Measurements from ENCODE around the gene SZT2.

SZT2 gene

DNA sequence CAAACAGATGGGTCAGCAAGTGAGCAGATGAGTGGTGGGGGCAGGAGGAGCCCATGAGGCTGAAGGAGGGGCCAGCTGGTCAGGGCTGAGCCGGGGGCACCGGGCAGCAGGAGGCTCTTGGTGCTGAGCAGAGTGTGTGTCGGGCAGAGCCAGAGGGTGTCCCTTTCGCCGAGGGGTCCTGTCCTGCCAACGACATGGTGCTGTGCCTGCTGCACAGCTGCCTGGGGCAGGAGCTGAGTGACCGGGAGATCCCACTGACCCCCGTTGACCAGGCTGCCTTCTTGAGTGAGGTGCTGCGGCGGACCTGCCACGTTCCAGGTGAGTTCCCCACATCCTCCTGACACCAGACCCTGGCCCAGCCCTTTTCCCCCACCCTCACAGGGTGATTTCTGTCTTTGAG, 36.5 kb downstream of the SZT2 start:
- no peak for DNase-seq

DNA sequence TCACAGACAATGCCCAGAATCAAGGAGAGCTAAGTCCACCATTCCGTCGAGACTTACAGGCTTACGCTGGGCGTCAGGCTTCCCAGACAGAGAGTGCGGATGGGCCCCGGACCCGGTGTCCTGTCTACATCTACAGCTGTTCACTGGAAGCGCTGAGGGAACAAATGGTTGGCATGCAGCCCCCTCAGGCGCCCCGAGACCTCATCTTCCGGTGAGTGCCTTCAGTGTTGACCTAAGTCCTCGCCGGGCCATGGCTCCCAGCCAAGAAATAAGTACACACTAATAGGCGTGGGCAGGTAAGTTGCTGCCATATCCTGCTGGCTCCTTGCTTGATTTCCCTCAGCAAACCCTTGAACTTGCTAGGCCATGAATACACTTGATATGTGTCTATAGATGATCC, 37.8 kb downstream of the SZT2 start:
- no peak for DNase-seq

DNA sequence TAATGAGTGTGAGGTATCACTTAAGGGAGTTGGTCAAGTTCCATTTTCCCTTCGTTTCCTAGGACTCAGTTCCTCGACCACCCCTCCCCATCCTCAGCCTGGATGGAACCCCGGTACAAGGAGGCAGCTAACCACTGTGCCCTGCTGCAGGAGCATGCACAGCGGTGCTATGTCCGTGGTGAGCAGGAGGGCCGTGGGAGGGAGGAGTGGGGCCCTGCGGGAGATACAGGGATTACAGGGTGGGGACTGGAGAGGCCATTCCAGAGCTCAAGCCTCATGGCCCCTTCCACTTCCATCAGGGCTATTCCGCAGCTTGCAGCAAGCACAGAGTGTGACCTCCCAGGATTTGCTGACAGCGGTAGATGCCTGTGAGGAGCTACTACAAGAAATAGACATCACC, 38.2 kb downstream of the SZT2 start:
- DNase-seq = no peak

DNA sequence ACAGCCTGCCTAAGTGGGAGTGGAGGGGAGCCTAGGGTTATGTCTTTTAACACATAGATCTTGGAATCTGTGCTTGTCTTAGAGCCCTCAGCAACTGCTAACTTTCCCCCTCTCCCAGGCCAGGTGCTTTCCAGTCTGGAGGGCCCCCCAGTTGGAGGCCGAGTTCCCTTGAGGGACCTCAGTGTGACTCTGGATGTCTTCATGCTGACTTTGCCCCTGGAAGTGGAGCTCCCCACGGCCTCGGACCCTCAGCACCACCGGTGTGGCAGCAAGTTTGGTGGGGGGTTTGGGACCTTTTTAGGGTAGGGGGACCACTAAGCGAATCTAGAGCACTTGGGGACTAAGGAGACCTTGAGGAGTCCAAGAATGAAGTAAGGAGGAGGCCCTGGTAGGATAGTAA, 41.1 kb downstream of the SZT2 start:
- DNase-seq = no peak

DNA sequence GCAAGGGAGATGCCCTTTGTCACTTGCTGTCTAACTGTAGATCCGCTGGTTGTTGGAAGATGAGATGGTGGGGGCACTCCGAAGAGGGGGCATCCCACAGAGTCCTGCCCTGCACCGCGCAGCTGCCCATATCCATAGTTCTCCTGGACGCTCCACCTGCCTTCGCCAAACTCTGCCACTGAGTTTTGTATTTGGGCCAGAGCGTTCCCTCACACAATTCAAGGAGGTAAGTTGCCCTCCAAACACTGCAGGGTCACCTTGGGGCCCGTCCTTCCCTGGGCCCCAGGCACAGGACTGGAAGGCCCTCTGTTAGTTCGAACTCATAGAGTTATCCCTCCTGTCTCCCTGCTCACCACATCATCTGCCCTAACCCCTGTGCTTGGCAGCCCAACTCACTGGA, 42.0 kb downstream of the SZT2 start:
- no peak for DNase-seq

DNA sequence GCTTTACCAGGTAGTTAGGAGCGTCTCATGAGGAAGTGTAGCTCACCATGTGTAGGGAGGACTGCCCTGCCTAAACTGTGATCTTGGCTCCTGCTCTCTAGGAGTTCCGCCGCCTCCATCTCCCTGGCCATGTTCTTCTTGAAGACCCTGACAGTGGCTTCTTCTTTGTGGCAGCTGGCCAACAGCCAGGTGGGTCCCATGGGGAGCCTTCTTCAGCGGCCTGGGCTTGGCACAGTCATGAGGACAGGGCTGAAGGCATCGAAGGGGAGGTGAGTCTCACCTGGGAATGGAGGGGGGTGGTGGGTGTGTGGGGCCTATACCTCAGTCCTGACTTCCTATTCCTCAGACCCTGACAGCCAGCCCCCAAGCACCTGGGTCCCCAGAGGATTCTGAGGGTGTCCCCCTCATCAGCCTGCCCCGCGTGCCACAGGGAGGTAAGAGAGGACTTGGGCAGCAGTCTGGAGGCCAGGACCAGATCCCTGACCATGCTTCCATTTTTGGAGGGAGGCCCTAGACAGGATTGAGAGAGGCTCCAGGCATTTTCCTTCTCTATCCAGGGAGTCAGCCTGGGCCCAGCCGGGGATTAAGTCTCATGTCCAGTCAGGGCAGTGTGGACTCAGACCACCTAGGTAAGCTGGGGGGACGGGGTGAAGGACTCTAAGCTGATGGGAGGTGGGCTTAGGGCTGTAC, 42.6 kb downstream of the SZT2 start:
- DNase-seq = no peak

DNA sequence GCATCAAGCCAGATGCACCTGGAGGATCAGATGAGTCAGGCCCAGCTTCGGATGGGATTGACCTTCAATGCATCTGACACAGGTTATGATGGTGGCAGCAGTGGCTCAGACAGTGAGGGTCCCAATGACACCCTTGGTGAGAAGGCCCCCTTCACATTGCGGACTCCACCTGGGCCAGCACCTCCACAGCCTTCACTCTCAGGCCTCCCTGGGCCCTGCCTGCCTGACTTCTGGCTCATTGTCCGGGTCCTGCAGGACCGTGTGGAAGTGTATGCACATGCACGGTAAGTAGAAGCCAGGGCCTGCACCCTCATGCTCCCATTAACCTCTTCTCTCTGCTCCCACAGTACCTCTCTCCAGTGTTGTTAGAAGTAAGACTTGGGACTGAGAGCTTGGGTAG, 43.2 kb downstream of the SZT2 start:
- DNase-seq = no peak

DNA sequence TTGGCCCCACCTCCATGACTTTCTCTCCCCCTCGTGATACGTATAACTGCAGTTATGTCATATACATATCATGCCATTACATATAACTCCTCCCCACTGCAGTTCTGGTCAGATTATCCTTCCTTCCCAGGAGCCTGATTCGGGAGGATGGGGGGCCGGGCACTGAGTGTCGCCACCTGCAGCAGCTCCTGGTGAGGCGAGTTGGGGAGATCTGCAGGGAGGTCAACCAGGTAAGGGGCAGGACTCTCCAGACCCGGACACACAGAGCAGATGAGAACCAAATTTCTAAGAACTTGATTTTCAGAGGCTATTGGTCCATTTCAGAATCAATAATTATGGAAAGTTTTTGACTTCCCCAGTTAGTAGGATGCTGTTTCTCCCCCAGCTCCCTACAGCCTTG, 44.6 kb downstream of the SZT2 start:
- DNase-seq = no peak

DNA sequence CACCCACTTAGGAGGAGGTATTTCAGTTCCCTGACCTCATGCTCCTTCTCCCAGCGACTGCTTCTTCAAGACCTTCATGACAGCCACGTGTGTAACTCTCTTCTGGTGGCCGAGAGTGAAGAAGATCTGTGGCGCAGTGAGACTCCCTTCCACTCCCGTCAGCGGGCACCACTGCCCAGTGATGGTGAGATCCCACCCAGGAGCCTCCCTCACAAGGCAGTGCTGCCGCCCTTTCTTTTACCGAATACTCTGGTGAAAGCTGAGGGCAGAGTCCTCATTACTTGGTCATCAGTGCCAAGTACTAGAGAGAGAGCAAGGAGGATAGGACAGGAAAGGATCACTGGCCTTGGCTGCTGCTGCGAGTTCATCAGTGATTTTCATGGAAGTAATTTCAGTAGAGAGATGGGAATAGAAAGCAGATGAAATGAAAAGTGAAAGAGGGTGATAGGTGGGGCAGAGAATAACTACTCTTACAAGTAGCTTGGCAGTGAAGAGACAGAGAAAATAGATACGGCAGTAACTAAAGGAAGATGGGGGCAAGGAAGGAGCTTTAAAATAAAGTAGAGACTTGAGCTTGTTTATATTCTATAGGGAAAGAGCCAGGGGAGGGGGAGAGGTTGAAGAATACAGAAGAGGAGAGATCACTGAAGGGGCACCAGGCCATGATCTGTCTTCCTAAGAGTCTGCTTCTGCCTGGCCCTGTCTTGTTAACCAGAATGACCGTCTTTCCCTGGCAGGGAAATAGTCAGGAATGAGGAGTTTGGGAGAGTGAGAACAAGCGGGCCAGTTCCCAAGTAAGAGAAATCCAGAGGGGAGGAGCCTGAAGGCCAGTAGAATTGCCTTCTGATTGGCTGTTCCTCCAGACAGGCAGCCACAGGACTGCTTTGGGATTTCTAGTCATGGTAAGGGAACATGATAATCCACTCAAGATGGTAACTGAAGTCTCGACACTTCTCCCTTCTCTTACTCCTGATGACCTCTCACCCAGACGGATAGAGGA, 45.7 kb downstream of the SZT2 start:
- DNase-seq = no peak

DNA sequence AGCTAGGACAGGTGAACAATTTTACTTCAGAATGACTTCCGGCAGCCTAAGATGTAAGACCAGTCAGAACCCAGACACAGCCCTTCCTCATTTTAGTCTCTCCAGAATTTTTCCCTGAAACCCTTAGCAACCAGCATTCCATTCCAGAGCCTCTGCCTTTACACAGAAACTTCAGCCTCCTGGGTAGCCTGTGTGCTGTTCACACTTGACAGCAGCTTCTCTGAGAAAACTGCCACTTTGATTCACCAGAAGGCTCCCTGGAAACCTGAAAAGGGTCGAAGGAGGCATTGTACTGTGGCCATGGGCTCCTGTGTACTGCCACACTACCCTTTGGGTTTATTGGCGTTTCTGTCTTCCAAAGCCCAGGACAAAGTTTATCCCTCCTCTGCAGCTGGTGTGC, 46.7 kb downstream of the SZT2 start:
- DNase-seq = no peak

DNA sequence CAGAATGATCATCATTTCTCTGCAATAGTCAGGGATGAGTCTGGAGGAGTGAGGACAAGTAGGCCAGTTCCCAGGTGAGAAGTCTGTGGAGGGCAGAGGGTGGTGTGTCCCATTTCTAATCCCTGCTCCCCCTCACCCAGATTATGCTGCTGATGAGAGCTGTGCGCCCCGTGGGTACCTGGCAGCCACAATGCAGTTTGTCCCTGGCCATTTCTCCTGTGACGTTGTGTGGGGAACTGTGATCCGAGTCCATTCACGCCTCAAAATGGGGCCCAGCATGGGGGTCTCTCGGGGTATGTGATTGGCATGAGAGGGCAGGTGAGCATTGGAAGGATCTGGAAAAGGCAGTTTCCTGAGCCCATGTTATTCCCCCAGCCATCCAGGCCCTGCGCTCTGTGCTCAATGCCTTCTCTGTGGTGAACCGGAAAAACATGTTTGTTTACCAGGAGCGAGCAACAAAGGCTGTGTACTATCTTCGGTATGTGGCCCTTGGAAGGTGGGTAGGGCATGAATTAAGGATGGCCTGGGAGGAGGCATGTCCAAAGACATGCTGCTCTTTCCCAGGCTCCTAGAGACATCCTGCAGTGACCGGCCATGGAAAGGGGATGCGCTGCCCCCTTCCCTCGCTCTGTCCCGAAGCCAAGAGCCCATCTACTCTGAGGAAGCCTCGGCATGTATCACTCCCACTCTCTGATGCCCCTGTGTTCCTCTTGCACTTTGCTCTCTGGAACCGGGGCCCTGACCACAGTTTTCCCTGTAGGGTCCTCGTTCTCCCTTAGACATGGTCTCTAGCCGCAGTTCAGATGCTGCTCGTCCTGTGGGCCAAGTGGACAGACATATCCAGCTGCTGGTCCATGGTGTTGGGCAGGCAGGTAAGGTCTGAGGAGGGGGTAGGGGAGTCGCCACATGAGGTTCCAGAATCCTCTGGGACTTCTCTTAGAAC, 47.6 kb downstream of the SZT2 start:
- DNase-seq = no peak

DNA sequence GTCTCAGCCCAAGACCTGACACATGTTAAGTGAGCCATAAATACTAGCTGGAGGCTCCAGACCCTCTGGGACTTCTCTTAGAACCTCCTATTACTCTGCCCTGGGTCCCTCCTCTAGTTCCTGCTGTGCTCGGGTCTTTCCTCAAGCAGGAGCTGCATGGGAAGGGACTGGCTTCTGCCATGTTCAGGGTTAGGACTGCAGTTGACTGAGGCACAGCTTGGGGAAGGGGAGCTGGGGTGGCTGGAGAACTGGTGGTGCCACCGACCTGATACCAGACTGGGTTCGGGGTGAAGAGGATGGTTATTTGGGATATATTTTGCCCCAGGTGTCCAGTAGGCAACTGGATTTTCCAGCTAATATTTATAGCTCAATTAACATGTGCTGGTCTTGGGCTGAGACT, 48.3 kb downstream of the SZT2 start:
- DNase-seq = no peak

DNA sequence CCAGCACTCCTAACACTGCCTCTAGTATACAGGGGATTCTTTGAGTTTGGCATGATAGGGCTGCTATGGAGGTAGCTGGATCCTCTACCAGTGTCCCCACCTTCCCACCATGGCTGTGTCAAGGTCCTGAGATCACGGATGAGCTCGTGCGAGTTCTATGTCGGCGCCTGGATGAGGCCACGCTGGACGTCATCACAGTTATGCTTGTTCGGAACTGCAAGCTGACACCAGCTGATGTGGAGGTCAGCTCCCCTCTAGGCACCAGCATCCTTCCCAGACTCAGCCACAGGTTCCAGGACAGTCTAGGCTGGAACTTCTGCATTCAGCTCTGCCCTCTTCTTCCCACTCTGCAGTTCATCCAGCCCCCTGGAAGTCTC, 48.9 kb downstream of the SZT2 start:
- DNase-seq = no peak

DNA sequence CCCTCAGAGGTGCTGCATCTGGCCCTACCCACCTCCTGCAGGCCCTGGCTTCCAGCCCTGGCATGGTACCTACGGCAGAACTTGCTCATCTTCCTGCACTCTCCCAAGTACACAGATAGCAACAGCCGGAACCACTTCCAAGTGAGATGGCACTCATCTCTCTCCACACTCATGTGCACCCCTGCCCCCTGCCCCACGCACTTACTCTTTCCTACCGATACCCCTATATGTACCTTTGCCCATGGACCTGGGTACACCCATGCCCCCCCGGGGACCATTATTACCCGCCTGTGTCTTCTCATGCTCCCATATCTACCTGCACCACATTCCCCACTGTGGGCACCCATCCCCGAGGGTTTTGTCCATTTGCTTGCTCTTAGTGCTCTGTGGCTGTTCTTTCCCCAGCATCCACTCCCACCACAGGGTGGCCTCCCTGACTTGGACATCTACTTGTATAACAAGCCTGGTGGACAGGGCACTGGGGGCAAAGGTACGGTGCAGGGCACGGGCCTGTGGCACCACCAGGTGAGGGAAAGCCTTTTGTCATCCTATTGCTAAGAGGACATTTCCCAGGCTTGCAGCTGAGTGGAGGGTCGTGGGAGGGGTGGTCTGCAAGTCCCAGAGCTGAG, 49.4 kb downstream of the SZT2 start:
- DNase-seq = no peak

DNA sequence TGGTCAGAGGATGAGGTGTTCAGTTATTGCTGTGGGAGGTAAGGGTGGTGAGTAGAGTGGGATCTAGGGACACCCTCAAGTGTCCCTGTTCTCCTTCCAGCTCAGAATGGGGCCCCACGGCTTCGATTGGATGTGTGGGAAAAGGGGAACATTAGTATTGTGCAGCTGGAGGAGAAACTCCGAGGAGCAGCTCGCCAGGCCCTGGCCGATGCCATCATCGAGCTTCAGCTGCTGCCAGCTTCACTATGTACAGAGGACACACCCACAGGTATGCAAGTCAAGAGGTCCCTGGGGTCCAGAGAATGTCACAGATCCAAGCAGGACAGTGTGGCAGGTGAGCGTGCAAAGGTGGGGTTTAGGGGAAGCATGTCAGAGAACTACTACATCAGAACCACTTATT, 50.1 kb downstream of the SZT2 start:
- no peak for DNase-seq

DNA sequence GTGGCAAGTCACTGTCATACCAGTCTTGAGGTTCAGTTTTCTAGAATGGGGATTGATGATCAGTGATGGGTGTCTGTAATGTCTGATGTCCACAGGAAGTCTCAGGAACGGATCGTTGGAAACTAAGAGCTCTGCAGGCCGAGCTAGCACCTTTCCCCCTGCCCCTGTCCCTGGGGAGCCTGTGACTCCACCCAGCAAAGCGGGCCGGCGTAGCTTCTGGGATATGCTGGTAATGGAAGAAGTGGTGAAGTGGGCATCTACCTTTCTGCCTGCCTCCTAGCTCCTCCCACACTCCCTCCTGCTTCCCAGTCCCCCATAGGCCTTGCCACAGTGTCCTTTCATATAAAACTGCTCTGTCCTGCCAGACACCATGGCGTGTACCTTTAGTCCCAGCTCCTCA, 50.7 kb downstream of the SZT2 start:
- no peak for DNase-seq

DNA sequence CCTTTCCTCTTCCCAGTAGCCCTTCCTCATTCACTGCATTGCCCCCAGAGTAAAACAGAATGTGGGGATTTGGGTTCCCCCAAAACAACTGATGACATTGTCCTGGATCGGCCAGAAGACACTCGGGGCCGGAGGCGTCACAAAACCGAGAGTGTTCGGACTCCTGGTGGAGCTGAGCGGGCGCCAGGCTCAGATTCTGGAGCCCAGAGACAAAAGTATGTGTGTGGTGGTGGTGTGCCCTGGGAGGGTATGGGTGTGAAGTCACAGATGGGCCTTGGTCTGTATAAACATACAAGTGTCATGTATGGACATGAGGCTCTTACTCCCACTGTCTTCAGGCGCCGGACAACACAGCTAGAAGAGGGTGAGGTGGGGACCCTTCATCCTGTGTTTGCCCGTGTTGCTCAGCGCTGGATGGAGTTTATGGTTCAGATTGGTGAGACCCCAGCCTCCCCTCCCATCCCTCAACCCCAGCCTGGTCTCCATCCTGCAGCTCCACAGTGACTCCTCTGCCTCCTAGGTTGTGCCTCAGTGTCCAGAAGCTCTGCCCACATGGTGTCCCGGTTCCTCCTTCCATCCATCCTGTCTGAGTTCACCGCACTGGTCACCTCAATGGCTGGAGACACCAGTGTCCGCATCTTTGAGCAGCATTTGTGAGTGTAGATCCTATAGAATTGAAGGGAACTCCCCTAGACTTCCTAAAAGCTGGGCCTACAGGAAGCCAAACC, 51.6 kb downstream of the SZT2 start:
- DNase-seq = no peak

DNA sequence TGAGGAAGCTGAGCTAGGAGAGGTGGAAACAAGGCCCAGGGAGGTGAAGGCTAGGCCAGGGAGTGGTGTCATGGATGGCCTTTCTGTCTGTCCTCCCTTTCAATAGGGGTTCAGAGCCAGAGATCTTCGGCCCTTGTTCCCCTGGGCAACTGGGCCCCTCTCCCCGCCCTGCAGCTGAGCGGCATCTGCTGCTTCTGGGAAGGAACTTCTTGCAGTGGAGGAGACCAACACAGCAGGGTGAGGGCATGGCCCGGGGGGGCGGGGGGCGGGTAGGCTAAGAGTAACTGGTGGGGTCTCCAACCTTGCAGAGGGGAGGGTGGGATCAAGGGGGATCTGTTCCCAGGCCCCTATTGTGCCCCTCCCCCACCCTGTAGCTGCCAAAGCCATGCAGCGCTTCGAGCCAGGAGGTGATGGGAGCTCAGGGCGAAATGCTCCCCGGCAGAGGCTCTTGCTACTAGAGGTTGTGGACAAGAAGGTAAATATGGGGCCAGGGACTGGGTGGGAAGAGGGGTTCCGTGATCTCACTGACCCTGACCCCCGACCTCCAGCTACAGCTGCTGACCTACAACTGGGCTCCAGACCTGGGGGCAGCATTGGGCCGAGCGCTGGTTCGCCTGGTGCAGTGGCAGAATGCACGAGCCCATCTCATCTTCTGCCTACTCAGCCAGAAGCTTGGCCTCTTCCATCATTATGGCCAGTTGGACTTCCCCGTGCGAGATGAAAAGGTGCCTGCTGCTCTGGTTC, 52.4 kb downstream of the SZT2 start:
- DNase-seq = no peak

DNA sequence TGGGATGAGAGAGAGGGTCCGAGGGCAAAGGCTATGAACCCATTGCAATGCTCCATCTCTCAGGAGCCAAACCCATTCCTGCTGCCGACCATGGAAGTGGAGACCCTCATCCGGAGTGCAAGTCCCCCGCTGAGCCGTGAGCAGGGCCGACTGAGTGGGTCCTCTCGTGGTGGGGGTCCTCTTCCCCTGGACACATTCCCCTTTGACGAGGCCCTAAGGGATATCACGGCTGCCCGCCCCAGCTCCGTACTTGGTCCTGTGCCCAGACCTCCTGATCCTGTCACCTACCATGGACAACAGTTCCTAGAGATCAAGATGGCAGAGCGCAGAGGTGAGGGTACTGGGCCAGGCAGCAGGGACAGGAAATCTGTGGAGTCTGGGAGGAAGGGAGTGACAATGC, 53.1 kb downstream of the SZT2 start:
- no peak for DNase-seq

DNA sequence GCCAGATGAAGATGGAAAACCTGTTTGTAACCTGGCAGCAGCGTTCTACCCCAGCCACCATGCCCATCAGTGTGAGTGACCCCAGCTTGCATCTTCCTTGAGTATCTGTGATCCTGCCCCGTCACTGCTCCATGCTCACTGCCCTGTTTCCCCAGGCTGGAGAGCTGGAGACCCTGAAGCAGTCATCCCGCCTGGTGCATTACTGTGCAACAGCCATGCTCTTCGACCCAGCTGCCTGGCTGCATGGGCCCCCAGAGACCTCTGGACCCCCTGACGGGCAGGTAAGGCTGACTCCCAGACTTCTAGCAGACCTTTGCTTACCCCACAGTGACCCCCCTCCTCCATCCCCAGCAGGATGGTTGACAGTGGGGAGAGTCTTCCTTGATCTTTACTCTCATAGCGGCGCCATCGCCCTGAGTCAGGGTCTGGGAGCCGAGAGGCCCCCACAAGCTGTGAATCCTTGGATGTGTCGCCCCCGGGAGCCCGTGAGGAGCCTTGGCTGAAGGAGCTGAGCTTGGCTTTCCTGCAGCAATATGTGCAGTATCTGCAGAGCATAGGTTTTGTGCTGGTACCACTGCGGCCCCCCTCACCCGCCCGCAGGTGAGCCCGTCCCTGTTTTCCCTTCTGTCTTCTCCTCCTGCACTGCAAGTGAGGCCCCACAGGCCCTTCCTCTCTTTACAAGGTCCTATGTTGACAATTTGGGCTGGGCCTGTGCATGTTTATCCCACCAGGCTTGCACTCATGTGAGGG, 53.7 kb downstream of the SZT2 start:
- no peak for DNase-seq

Data from activated CD4-positive, alpha-beta T cell treated with anti-CD3 and anti-CD28 coated beads, Interleukin-2, Interleukin-6, amounts not matched to agents 100 ng/mL and 50 ng/mL, durations not matched to agents 16 hours and 8 hours (primary cell).